Activated CD4-positive, alpha-beta memory T cell treated with anti-CD3 and anti-CD28 coated beads for 36 hours (primary cell): ENCODE data around the gene REM1. TPM values are rescaled to one million over a fixed set of nuclear protein-coding genes. Genes with fewer than 3 reads are reported as not detected.
A peak's percentile ranks its signal among the peaks of the same experiment; 100 is the strongest.
"Not testable (repeated sequence)": the region's sequence is repeated elsewhere in the genome, so short reads cannot be mapped to it uniquely, and the experiment has no call there.

Experiments used
- CTCF ChIA-PET: fragments of 350-600 bp; sonication (Branson Sonifier 250); formaldehyde crosslinking; loops from one replicate; lab custom pipeline; 2021; ENCODE audit warnings: antibody characterized with exemption, inconsistent platforms; lab: Charles Lee
- POLR2A ChIA-PET: fragments of 350-600 bp; sonication (Branson Sonifier 250); formaldehyde crosslinking; loops from one replicate; lab custom pipeline; 2021; ENCODE audit warnings: antibody characterized with exemption; lab: Charles Lee
- DNase-seq: peaks from one replicate; pipeline ENCODE4 v3.0.0-alpha.2; 2020
- H3K27ac Mint-ChIP-seq: one replicate; pipeline ENCODE4 v1.8.0; 2021; ENCODE audit warnings: mixed read lengths
- H3K27me3 Mint-ChIP-seq: one replicate; pipeline ENCODE4 v1.8.0; 2021; ENCODE audit warnings: mixed read lengths
- H3K36me3 Mint-ChIP-seq: one replicate; pipeline ENCODE4 v1.8.0; 2021; ENCODE audit warnings: mixed read lengths
- H3K4me1 Mint-ChIP-seq: one replicate; pipeline ENCODE4 v1.8.0; 2021; ENCODE audit warnings: low read depth, mixed read lengths
- H3K4me3 Mint-ChIP-seq: one replicate; pipeline ENCODE4 v1.8.0; 2021; ENCODE audit warnings: mild to moderate bottlenecking, mixed read lengths
- H3K9me3 Mint-ChIP-seq: one replicate; pipeline ENCODE4 v1.8.0; 2021; ENCODE audit warnings: mixed read lengths
- intact Hi-C: fragments of 100-400 bp; cut with micrococcal nuclease; formaldehyde crosslinking; loops from one replicate; pipeline ENCODE4 v1.15.1; 2023
- total RNA-seq, 2 experiments: library from RNA; stranded (reverse); gene quantifications; one replicate each; pipeline ENCODE4 v1.2.3, GENCODE V29; 2021

The REM1 gene
- total RNA-seq, 2 experiments from 2014 or later = not detected

DNA sequence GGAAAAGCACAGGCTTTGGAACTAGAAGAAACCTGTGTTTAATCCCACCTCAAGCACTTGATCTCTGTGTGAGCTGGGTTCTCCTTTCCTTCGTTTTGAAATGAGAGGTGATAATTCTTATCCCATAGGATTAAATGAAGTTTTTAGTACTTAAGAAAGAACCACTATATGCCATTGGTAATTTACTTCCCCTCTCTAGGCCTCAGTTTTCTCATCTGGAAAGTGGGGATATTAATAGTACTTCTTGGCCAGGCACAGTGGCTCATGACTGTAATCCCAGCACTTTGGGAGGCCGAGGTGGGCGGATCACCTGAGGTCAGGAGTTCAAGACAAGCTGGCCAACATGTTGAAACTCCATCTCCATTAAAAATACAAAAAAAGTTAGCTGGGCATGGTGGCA, 14.1 kb downstream of the REM1 start:
- intact Hi-C loops = no loop called here
- Mint-ChIP-seq H3K36me3 (no peaks in the 10 kb centered on the region), H3K4me1 (no peaks in the 10 kb centered on the region), H3K27ac (no peak overlapping the region), H3K4me3 (no peak overlapping the region), H3K9me3 (no peaks in the 10 kb centered on the region), H3K27me3 (peaks cover 13% of the 10 kb centered on the region)
- CTCF ChIA-PET = interaction anchor here (4.0 kb wide), 1 partner anchor 14 kb away, joined by 18 read pairs; no protein-coding TSS in a partner anchor
- POLR2A ChIA-PET = no interaction called here
- no peak for DNase-seq

DNA sequence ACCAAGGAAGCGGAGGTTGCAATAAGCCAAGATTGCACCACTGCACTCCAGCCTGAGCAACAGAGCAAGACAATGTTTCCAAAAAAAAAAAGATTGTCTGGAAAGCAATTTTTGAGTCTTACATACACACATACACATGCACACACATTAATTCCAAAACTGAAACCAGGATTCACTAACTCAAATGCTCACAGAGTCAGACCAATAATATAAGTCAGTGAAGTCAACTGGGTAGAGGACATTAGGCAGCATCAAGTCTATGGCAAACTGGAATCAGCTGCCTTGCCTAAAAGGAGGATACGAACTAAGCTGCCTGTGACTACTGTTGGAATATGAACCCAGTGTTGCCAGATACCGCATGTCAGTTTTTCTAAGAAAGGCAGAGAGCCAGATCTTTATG, 15.7 kb downstream of the REM1 start:
- DNase-seq = no peak
- ChIA-PET POLR2A (no interaction called here), CTCF (interaction anchor here (4.0 kb wide), 1 partner anchor 12 kb away, joined by 18 read pairs; no protein-coding TSS in a partner anchor)
- Mint-ChIP-seq H3K27me3 (peaks cover 15% of the 10 kb centered on the region), H3K27ac (no peak overlapping the region), H3K9me3 (no peaks in the 10 kb centered on the region), H3K36me3 (no peaks in the 10 kb centered on the region), H3K4me3 (no peak overlapping the region), H3K4me1 (no peaks in the 10 kb centered on the region)
- intact Hi-C loops = no loop called here

DNA sequence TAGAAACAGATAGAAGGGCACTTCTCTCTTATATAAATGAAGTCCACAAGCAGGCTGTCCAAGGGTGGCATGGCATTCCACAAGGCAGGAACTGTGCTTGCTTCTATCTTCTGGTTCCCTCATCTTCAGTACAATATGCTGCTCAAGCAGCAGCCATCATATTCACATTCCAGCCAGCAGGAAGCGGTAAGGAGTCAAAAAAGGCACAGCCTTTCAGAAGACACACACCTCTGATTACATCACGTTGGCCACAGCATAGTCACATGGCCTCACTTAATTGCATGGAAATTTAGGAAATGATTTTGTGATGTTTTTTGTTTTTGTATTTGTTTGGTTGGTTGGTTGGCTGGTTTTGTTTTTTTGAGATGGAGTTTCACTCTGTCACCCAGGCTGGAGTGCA, 19.0 kb downstream of the REM1 start:
- Mint-ChIP-seq H3K27me3 (peaks cover 18% of the 10 kb centered on the region), H3K9me3 (no peaks in the 10 kb centered on the region), H3K27ac (no peak overlapping the region), H3K4me3 (no peak overlapping the region), H3K4me1 (no peaks in the 10 kb centered on the region), H3K36me3 (no peaks in the 10 kb centered on the region)
- ChIA-PET POLR2A (no interaction called here), CTCF (no interaction called here)
- intact Hi-C loops = no loop called here
- no peak for DNase-seq

DNA sequence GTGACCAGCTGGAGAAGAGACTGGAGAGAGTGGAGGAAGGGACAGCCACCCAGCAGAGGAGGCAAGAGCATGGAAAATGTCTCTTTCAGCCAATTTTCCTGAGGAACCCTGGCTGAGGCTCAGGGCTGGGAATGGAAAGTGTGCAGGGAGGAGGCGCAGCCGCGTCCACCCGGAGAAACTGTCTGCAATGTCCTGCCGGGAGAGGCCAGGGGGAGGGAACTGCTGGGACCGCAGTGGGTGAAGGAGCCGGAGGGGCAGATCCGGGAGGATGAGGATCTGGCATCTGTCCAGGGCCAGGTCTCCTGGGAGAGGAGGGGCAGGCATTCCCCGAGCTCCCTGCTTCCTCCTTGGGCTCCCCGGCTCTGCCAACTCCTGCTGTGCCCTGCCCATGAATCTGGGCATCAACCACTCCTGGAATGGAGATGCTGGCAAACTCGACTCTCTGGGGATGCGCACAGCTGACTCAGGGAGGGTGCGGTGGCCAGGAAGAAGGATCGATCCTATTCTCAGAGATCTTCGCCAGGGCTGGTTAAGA, 21.7 kb downstream of the REM1 start:
- no peak overlapping the region for H3K27ac Mint-ChIP-seq
- intact Hi-C loops = no loop called here
- H3K4me3 Mint-ChIP-seq = no peak overlapping the region
- CTCF ChIA-PET = interaction anchor here (0.9 to 1.2 kb wide), 2 partner anchors 37 to 61 kb away, joined by 3 to 4 read pairs; no protein-coding TSS in a partner anchor
- H3K9me3 Mint-ChIP-seq = no peaks in the 10 kb centered on the region
- no peaks in the 10 kb centered on the region for H3K36me3 Mint-ChIP-seq
- no peaks in the 10 kb centered on the region for H3K4me1 Mint-ChIP-seq
- H3K27me3 Mint-ChIP-seq = peaks cover 18% of the 10 kb centered on the region
- POLR2A ChIA-PET = no interaction called here
- no peak for DNase-seq

DNA sequence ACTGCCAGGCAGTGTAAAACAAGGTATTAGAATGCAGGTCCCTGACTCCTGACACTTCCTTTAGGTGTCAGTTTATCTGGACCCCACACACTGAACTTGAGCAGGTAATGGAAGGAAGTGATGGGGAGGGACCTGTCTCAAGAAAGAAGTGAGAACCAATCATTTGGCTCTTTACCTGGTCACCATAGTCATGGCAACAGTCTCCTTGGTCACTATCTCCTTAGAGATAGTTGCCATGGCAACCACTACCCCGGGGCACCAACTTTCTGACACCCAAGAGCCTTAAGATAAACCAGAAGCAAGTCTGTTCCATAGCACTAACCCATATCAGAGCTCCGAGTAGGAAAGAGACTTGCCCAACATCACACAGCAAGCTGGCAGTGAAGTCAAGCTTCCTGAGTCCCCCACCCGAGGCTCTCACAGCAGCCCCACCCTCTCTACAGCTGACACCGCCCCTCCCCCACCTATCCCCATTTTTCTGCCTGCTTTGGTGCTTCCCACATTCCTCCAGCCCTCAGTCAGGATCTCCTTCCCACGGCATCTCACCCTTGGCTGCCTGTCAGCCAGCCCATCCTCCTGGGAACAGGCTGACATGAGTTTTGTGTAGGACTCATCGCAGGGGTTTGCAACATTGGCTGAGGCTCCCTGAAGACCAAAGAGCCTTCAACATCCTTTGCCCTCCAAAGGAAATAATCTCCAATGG, 22.9 kb downstream of the REM1 start:
- Mint-ChIP-seq H3K27ac (no peak overlapping the region), H3K4me1 (no peaks in the 10 kb centered on the region), H3K27me3 (peaks cover 18% of the 10 kb centered on the region), H3K4me3 (no peak overlapping the region), H3K36me3 (no peaks in the 10 kb centered on the region), H3K9me3 (no peaks in the 10 kb centered on the region)
- ChIA-PET POLR2A (no interaction called here), CTCF (interaction anchor here (0.5 kb wide), 1 partner anchor 38 kb away, joined by 3 read pairs; no protein-coding TSS in a partner anchor)
- no peak for DNase-seq
- intact Hi-C loops = no loop called here

DNA sequence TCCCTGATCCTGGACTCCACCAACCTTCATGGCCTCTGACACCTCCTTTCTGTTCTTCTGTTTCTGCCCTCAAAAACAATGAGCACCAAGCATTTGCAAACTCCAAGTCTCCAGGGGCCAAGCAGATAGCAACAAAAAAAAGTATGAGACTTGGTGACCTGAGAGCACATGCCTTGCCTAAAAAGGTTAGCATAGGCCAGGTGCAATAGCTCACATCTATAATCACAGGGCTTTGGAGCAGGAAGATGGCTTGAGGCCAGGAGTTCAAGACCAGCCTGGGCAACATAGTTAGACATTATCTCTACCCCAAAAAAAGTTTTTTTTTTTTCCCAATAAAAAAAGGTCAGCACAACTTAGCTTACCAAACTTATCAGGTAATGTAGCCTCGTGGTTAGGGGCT, 25.4 kb downstream of the REM1 start:
- CTCF ChIA-PET = interaction anchor here (3.2 to 9.5 kb wide), 2 partner anchors 15 to 41 kb away, joined by 16 to 188 read pairs; partner anchors contain the start of gene HM13

DNA sequence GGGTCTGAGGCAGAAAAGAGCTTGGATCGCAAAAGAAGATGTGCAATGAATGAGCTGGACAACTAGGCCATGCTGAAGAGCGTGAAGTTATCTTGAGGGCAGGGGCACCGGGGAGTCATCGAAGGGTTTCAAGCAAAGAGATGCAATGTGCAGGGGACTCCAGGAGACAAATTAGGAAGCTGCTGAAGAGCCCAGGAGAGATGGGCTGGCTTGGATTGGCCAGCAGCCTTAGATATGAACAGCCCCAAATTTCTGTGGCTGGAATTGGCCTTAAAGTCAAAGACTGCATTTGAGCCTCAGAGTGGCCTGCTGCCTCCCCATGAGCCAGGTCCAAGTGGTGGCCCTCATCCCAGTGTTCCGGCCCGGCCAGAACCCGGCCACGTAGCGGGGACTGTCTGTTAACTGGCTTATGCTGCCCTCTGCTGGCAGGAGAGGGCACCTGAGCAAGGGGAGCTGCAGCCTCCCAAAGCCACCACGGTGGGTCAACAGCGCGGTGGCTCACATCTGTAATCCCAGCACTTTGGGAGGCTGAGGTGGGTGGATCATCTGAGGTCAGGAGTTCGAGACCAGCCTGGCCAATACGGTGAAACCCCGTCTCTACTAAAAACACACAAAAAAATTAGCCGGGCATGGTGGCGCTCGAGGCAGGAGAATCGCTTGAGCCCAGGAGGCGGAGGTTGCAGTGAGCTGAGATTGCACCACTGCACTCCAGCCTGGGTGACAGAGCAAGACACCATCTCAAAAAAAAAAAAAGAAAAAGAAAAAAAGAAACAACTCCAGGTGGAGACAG, 28.0 kb downstream of the REM1 start:
- H3K27me3 Mint-ChIP-seq, H3K9me3 Mint-ChIP-seq, H3K4me1 Mint-ChIP-seq, H3K36me3 Mint-ChIP-seq, H3K27ac Mint-ChIP-seq, H3K4me3 Mint-ChIP-seq, POLR2A ChIA-PET: not testable (repeated sequence)
- DNase-seq = peak; percentile 82
- intact Hi-C loops = loop anchor here (1.0 kb wide), 1 partner anchor 43 kb away; no protein-coding TSS in a partner anchor
- CTCF ChIA-PET = interaction anchor here (0.5 to 9.5 kb wide), 39 partner anchors 8 to 1969 kb away, joined by 3 to 188 read pairs (median 5); partner anchors contain the start of genes DEFB119, DEFB123, DEFB124 and HM13

More for the DNA sequence above, 25.4 kb downstream of the REM1 start:
- Mint-ChIP-seq H3K36me3 (no peaks in the 10 kb centered on the region), H3K4me1 (peaks cover 4% of the 10 kb centered on the region), H3K4me3 (no peak overlapping the region), H3K27ac (no peak overlapping the region), H3K27me3 (peaks cover 10% of the 10 kb centered on the region), H3K9me3 (no peaks in the 10 kb centered on the region)
- POLR2A ChIA-PET = interaction anchor here (0.6 kb wide), 1 partner anchor 128 kb away, joined by 3 read pairs; no protein-coding TSS in a partner anchor
- intact Hi-C loops = no loop called here
- DNase-seq = no peak

DNA sequence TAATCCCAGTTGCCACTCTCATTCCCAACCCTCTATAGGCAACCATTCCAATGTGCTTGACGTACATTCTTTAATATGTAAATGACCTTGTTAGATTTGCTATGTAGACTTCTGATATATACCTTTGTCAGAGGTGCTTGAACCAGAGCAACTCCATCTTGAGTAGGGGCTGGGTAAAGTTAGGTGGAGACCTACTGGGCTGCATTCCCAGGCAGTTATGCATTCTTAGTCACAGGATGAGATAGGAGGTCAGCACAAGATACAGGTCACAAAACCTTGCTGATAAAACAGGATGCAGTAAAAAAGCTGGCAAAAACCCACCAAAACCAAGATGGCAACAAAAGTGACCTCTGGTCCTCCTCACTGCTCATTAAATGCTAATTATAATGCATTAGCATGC, 30.8 kb downstream of the REM1 start:
- Mint-ChIP-seq H3K27me3 (peaks cover 4% of the 10 kb centered on the region), H3K4me1 (peaks cover 4% of the 10 kb centered on the region), H3K4me3 (no peak overlapping the region), H3K27ac (no peak overlapping the region), H3K9me3 (peaks cover 2% of the 10 kb centered on the region), H3K36me3 (no peaks in the 10 kb centered on the region)
- POLR2A ChIA-PET = no interaction called here
- intact Hi-C loops = no loop called here
- DNase-seq = no peak
- CTCF ChIA-PET = interaction anchor here (9.5 kb wide), 1 partner anchor 47 kb away, joined by 188 read pairs; no protein-coding TSS in a partner anchor

DNA sequence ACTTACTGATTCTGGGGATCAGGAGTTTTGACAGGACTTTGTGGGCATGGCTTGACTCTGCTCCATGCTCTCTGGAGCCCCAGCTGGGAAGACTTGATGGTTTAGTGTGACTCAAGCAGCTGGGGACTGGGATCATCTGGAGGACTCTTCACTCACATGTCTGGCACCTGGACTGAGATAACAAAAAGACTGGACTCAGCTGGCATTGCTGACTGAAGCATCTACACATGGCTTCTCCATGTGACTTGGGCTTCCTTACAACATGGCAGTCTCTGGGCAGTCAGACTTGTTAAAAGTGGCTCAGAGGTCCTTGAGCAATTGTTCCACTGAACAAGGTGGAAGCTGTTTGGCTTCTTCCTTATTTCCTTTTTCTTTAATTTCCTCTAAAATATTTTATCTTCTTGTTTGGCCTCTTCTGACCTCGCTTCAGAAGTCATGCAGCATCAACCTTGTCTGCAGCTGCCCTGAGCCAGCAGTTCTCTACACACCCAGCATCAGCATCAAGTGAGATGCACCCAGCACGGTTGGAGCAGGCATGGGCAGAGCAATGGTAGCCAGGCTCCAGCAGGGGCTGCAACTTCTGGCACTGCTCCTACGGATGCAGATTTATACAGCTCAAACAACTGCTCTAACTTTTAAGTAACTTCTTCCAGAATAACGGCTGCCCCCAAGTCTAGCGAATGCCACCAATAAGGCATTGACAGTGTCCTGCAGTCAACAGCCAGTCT, 33.6 kb downstream of the REM1 start:
- Mint-ChIP-seq H3K36me3 (no peaks in the 10 kb centered on the region), H3K27ac (no peak overlapping the region), H3K4me3 (no peak overlapping the region), H3K9me3 (peaks cover 2% of the 10 kb centered on the region), H3K4me1 (peaks cover 2% of the 10 kb centered on the region), H3K27me3 (peaks cover 4% of the 10 kb centered on the region)
- ChIA-PET CTCF (no interaction called here), POLR2A (no interaction called here)
- intact Hi-C loops = no loop called here
- no peak for DNase-seq

DNA sequence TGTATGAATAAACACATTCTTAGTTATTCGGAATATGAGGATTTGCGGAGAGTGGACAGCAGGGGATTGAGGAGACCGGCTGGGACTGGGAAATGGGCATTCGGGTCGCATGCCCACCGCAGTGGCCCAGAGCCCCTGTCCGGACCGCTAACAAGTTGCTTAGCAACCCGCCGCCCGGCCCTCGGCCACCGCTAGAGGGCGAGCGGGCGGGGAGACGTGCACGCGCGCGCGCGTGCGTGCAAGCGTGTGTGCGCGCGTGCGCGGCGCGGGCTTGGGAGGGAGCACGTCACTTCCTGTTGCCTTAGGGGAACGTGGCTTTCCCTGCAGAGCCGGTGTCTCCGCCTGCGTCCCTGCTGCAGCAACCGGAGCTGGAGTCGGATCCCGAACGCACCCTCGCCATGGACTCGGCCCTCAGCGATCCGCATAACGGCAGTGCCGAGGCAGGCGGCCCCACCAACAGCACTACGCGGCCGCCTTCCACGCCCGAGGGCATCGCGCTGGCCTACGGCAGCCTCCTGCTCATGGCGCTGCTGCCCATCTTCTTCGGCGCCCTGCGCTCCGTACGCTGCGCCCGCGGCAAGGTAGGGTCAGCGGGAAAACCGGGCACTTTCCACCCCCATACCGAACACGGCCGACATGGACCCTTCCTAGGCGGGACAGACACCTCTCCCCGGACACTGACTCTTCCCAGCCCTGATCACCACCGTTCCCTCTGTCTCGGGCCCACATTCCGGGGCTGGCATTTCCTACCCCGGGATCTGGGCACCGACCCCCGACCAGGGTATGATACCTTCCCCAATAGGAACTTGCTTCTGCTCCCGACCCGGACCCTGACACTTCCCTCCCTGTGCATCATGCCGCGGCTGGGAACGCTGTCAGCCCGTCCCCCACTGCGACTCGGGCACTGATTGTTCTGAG, 39.3 kb downstream of the REM1 start, which contains the start of gene HM13:
Gene HM13 (plus strand): TSS at position 289 of the 918 bp plus-strand sequence. CDS start 110 bp downstream, at position 399.
- Mint-ChIP-seq H3K27me3 (no peaks in the 10 kb centered on the region), H3K36me3 (peaks cover 4% of the 10 kb centered on the region), H3K9me3 (no peaks in the 10 kb centered on the region), H3K4me3 (no peak within 1 kb of the TSS), H3K4me1 (peaks cover 9% of the 10 kb centered on the region), H3K27ac (peak within 1 kb of the TSS; percentile 59)
- peak; percentile 92 for DNase-seq
- ChIA-PET CTCF (interaction anchor here (0.6 to 4.0 kb wide), 5 partner anchors 12 to 98 kb away, joined by 3 to 16 read pairs (median 5); no protein-coding TSS in a partner anchor), POLR2A (no interaction called here)
- intact Hi-C loops = loop anchor here (2.0 kb wide), 3 partner anchors 32 to 208 kb away; partner anchors contain the start of gene BCL2L1
